SH-SY5Y (cell line): ENCODE results near the gene PRMT7.

Experiments used
- GATA2 ChIP-seq: IDR thresholded peaks from 2 replicates; pipeline ENCODE4 v1.6.1; 2011; ENCODE audit warnings: mild to moderate bottlenecking, low read depth, low read length
- GATA3 ChIP-seq: IDR thresholded peaks from 2 replicates; pipeline ENCODE4 v1.6.1; 2011; ENCODE audit warnings: low read depth, mild to moderate bottlenecking, low read length, moderate library complexity

DNA sequence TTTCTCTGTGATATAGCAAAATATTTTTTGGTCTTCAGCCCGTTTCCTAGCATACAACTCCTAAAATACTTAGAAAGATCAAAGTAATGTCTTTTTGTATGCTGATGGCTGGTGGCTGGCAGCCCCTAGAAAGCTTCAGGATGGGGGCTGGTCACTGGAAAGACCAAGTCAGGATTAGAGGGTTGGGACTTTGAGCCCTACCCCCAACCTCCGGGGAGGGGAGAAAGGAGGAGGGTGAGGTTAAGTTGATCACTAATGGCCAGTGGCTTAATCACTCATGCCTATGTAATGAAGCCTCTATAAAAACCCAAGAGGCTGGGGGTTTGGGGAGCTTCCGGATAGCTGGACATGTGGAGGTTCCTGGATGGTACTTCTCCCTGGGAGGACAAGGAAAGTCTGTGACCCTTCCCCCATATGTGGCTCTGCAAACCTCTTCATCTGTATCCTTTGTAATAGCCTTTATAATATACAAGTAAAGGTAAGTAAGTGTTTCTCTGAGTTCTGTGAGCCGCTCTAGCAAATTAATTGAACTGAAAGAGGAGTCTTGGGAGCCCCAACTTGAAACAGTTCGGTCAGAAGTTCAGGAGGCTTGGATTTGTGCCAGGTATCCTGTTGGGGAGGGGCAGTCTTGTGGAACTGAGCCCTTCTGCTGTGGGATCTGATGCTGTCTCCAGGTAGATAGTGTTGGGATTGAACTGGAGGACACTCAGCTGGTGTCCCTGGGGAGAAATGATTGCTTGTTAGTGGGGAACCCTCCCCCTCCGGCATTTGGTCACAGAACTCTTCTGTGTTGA lies 43.0 kb upstream of the PRMT7 start:
- TF ChIP-seq GATA3 (no peak), GATA2 (no peak)
